ENCODE measurements around the gene TRIM50. TPM values are rescaled to one million over a fixed set of nuclear protein-coding genes. Genes with fewer than 3 reads are reported as not detected.
"Not testable (repeated sequence)": the region's sequence is repeated elsewhere in the genome, so short reads cannot be mapped to it uniquely, and the experiment has no call there.

The TRIM50 gene
- total and polyA plus RNA-seq, 2 donors (not counting 1 experiment from before 2014, with no cell fraction given), result not detected

- not testable (repeated sequence) for H3K9me3 ChIP-seq (ENCODE audit: control insufficient read depth, insufficient read depth, low read depth, low read length); H3K4me2 ChIP-seq (ENCODE audit: extremely low read depth, insufficient read depth, low read length); H3K9ac ChIP-seq (ENCODE audit: insufficient read depth, low read length); H3K27me3 ChIP-seq (ENCODE audit: control insufficient read depth, insufficient read depth, low read length); H3K79me2 ChIP-seq (ENCODE audit: control insufficient read depth, insufficient read depth, low read length); H3K36me3 ChIP-seq (ENCODE audit: control insufficient read depth, insufficient read depth, low read length); H4K20me1 ChIP-seq (ENCODE audit: control insufficient read depth, extremely low read depth, insufficient read depth, low read length); H3K27ac ChIP-seq (ENCODE audit: insufficient read depth, low read length); DNase-seq (ENCODE audit: low read depth in 2 of 2); H2AFZ ChIP-seq (ENCODE audit: low read length); H3K4me1 ChIP-seq (ENCODE audit: control insufficient read depth, extremely low read depth, insufficient read depth, low read length); H3K4me3 ChIP-seq (replicated peaks in 1 of 4; ENCODE audit: control extremely low read depth in 1 of 4, insufficient read depth in 1 of 4, low read depth in 3 of 4, low read length in 4 of 4)
These were observed 30.2 kb downstream of the TRIM50 start for GRCh38 chr7:73297706-73298105.

DNA sequence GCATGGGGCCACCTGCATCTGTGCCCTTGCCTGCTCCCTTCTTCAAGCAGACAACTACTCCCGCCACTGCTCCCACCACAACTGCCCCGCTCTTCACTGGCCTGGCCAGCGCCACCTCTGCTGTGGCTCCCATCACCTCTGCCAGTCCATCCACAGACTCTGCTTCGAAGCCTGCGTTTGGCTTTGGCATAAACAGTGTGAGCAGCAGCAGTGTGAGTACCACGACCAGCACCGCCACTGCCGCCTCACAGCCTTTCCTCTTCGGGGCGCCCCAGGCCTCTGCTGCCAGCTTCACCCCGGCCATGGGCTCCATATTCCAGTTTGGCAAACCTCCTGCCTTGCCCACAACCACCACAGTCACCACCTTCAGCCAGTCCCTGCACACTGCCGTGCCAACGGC is 30.6 kb downstream of the TRIM50 start:
- H3K9me3 ChIP-seq (ENCODE audit: control insufficient read depth, insufficient read depth, low read depth, low read length); DNase-seq (ENCODE audit: low read depth in 2 of 2); H3K27ac ChIP-seq (ENCODE audit: insufficient read depth, low read length); H3K9ac ChIP-seq (ENCODE audit: insufficient read depth, low read length); H3K4me1 ChIP-seq (ENCODE audit: control insufficient read depth, extremely low read depth, insufficient read depth, low read length); H3K4me3 ChIP-seq (replicated peaks in 1 of 4; ENCODE audit: control extremely low read depth in 1 of 4, insufficient read depth in 1 of 4, low read depth in 3 of 4, low read length in 4 of 4); H3K4me2 ChIP-seq (ENCODE audit: extremely low read depth, insufficient read depth, low read length); H2AFZ ChIP-seq (ENCODE audit: low read length); H3K27me3 ChIP-seq (ENCODE audit: control insufficient read depth, insufficient read depth, low read length); H3K79me2 ChIP-seq (ENCODE audit: control insufficient read depth, insufficient read depth, low read length); H4K20me1 ChIP-seq (ENCODE audit: control insufficient read depth, extremely low read depth, insufficient read depth, low read length); H3K36me3 ChIP-seq (ENCODE audit: control insufficient read depth, insufficient read depth, low read length): not testable (repeated sequence)

- not testable (repeated sequence) for DNase-seq (ENCODE audit: low read depth in 2 of 2); H3K4me1 ChIP-seq (ENCODE audit: control insufficient read depth, extremely low read depth, insufficient read depth, low read length); H3K4me3 ChIP-seq (replicated peaks in 1 of 4; ENCODE audit: control extremely low read depth in 1 of 4, insufficient read depth in 1 of 4, low read depth in 3 of 4, low read length in 4 of 4); H3K9ac ChIP-seq (ENCODE audit: insufficient read depth, low read length); H3K9me3 ChIP-seq (ENCODE audit: control insufficient read depth, insufficient read depth, low read depth, low read length); H2AFZ ChIP-seq (ENCODE audit: low read length); H3K36me3 ChIP-seq (ENCODE audit: control insufficient read depth, insufficient read depth, low read length); H3K4me2 ChIP-seq (ENCODE audit: extremely low read depth, insufficient read depth, low read length); H3K79me2 ChIP-seq (ENCODE audit: control insufficient read depth, insufficient read depth, low read length); H3K27ac ChIP-seq (ENCODE audit: insufficient read depth, low read length); H4K20me1 ChIP-seq (ENCODE audit: control insufficient read depth, extremely low read depth, insufficient read depth, low read length); H3K27me3 ChIP-seq (ENCODE audit: control insufficient read depth, insufficient read depth, low read length)
These were observed 50.7 kb downstream of the TRIM50 start for GRCh38 chr7:73277210-73277609.

GRCh38 chr7:73267813-73268212 is 60.1 kb downstream of the TRIM50 start:
- DNase-seq (ENCODE audit: low read depth in 2 of 2); H3K27me3 ChIP-seq (ENCODE audit: control insufficient read depth, insufficient read depth, low read length): not testable (repeated sequence)

DNA sequence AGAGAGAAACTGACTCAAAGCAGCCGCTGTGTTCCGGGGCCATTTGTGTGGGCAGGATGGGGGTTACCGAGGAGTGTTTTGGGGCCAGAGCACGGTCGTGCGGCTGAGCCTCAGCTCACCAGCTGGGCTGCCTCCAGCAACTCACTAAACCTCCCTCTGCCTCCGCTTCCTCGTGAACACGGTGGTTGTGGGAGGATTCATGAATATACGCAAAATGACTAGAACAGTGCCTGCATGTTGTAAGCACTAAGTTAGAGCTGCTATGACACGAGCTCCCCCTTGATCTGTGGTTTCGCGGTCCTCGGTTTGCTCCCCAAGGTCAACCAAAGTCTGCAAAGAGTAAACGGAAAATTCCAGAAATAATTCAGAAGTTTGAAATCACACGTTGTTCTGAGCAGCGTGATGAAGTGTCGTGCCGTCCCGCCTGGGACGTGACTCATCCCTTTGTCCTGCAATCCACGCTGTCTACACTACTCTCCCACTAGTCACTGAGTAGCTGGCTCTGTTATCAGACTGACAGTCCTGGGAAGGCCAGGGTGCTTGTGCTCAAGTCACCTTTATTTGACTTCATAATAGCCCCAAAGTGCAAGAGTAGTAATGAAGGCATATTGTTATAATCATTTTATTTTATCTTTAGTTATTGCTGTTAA is 61.0 kb downstream of the TRIM50 start:
- H4K20me1 ChIP-seq (ENCODE audit: control insufficient read depth, extremely low read depth, insufficient read depth, low read length); H3K9me3 ChIP-seq (ENCODE audit: control insufficient read depth, insufficient read depth, low read depth, low read length); H3K27ac ChIP-seq (ENCODE audit: insufficient read depth, low read length); H3K79me2 ChIP-seq (ENCODE audit: control insufficient read depth, insufficient read depth, low read length); H3K4me2 ChIP-seq (ENCODE audit: extremely low read depth, insufficient read depth, low read length); H3K9ac ChIP-seq (ENCODE audit: insufficient read depth, low read length); H3K4me3 ChIP-seq (replicated peaks in 1 of 4; ENCODE audit: control extremely low read depth in 1 of 4, insufficient read depth in 1 of 4, low read depth in 3 of 4, low read length in 4 of 4); H3K27me3 ChIP-seq (ENCODE audit: control insufficient read depth, insufficient read depth, low read length); H3K4me1 ChIP-seq (ENCODE audit: control insufficient read depth, extremely low read depth, insufficient read depth, low read length); H3K36me3 ChIP-seq (ENCODE audit: control insufficient read depth, insufficient read depth, low read length); DNase-seq (ENCODE audit: low read depth in 2 of 2); H2AFZ ChIP-seq (ENCODE audit: low read length): not testable (repeated sequence)

More at GRCh38 chr7:73267813-73268212, 60.1 kb downstream of the TRIM50 start:
- not testable (repeated sequence) for H3K27ac ChIP-seq (ENCODE audit: insufficient read depth, low read length); H3K4me3 ChIP-seq (replicated peaks in 1 of 4; ENCODE audit: control extremely low read depth in 1 of 4, insufficient read depth in 1 of 4, low read depth in 3 of 4, low read length in 4 of 4); H3K9ac ChIP-seq (ENCODE audit: insufficient read depth, low read length); H4K20me1 ChIP-seq (ENCODE audit: control insufficient read depth, extremely low read depth, insufficient read depth, low read length); H3K4me1 ChIP-seq (ENCODE audit: control insufficient read depth, extremely low read depth, insufficient read depth, low read length); H3K4me2 ChIP-seq (ENCODE audit: extremely low read depth, insufficient read depth, low read length); H3K79me2 ChIP-seq (ENCODE audit: control insufficient read depth, insufficient read depth, low read length); H3K36me3 ChIP-seq (ENCODE audit: control insufficient read depth, insufficient read depth, low read length); H2AFZ ChIP-seq (ENCODE audit: low read length); H3K9me3 ChIP-seq (ENCODE audit: control insufficient read depth, insufficient read depth, low read depth, low read length)

Other genes with a start within 250 kb of the TRIM50 start
- not detected in 2 replicates for gene SPDYE9, start 242.0 kb downstream of the TRIM50 start, total RNA-seq
- not detected in 2 replicates for gene SPDYE9, start 242.0 kb downstream of the TRIM50 start, polyA plus RNA-seq
- gene NSUN5, start 19.3 kb downstream of the TRIM50 start, total RNA-seq, result 16.9 and 17.5 TPM in 2 replicates
- 6.6 and 12.9 TPM in 2 replicates for gene NSUN5, start 19.3 kb downstream of the TRIM50 start, polyA plus RNA-seq
- gene FKBP6, start 79 bp upstream of the TRIM50 start, total RNA-seq, result not detected in 2 replicates
- not detected in 2 replicates for gene FKBP6, start 79 bp upstream of the TRIM50 start, polyA plus RNA-seq
- 0.50 and 1.0 TPM in 2 replicates for gene FZD9, start 105.7 kb upstream of the TRIM50 start, total RNA-seq
- gene FZD9, start 105.7 kb upstream of the TRIM50 start, polyA plus RNA-seq, result 0.10 and 0.21 TPM in 2 replicates
- gene BAZ1B, start 194.2 kb upstream of the TRIM50 start, total RNA-seq, result 60.1 and 68.9 TPM in 2 replicates
- gene BAZ1B, start 194.2 kb upstream of the TRIM50 start, polyA plus RNA-seq, result 30.5 and 41.5 TPM in 2 replicates
- 20.0 and 26.9 TPM in 2 replicates for gene BCL7B, start 229.6 kb upstream of the TRIM50 start, total RNA-seq
- 53.9 and 63.2 TPM in 2 replicates for gene BCL7B, start 229.6 kb upstream of the TRIM50 start, polyA plus RNA-seq